OCI-LY3 (cell line): ENCODE results near the gene VPS13D.

Experiments used
- CTCF ChIP-seq: fragments of 200-600, 300-600 bp; sonication (generic); IDR thresholded peaks from 2 replicates; pipeline ENCODE4 v1.5.1; 2014; ENCODE audit warnings: antibody characterized with exemption, low read length, low read depth
- EZH2phosphoT487 ChIP-seq: fragments of 200-600 bp; shearing (Covaris generic); IDR thresholded peaks from 2 replicates; pipeline ENCODE4 v1.6.1; 2018; ENCODE audit warnings: antibody characterized with exemption, mixed run types, low read depth

- TF ChIP-seq CTCF, result no peak
- no peak for TF ChIP-seq EZH2phosphoT487
Observed at GRCh38 chr1:12230549-12231275, 882 bp downstream of the VPS13D start.
